IPS-18a (cell line): Measurements from ENCODE around the gene RAB30.

Experiments
- H3K27ac ChIP-seq: one replicate; pipeline ENCODE4 v1.5.1; 2013; ENCODE audit warnings: low read length
- H3K27me3 ChIP-seq: one replicate; pipeline ENCODE4 v1.6.1; 2013; ENCODE audit warnings: mild to moderate bottlenecking, low read length; ENCODE audit not compliant: control insufficient read depth, insufficient read depth
- H3K36me3 ChIP-seq: one replicate; pipeline ENCODE4 v1.6.1; 2013; ENCODE audit warnings: low read depth, low read length; ENCODE audit not compliant: control insufficient read depth
- H3K4me1 ChIP-seq: one replicate; pipeline ENCODE4 v1.6.1; 2013; ENCODE audit warnings: low read depth, low read length; ENCODE audit not compliant: control insufficient read depth
- H3K4me3 ChIP-seq: one replicate; pipeline ENCODE4 v1.5.1; 2013; ENCODE audit warnings: low read length
- H3K9ac ChIP-seq: one replicate; pipeline ENCODE4 v1.6.1; 2013; ENCODE audit warnings: mild to moderate bottlenecking, low read length, moderate library complexity
- H3K9me3 ChIP-seq: one replicate; pipeline ENCODE4 v1.6.1; 2013; ENCODE audit warnings: low read depth, low read length; ENCODE audit not compliant: control insufficient read depth

The RAB30 gene

DNA sequence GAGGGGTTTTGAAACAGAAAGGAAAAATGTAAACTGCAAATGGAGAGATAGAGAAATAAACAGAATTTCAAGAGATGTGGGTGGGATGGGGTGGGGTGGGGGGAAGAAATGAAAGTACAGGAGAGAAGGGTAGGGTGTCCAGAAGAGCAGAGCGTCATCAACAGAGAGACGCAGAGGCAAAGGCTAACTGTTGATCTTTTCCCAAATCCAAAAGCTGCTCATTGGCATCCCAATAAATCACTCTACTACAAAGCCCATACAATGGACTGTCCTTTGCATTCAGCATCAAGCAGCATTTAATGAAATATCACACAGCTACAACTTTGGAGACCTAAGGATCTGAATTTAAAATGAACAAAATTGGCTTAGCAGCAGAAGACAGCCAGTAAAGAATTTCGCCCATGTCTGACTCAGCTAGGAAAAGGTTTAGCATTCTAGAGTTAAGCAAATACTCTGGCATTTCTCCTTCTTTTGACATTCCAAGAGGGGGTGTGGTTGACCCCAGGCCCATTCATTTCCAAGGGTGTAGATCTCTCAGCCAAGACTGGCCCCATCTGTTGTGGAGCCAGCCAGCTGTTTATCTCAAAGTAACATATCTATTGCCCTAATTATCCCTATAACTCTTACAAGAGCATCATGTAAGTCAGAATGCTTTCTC lies 1.5 kb downstream of the RAB30 start:
- Histone ChIP-seq H3K36me3 (peaks cover 11% of the 10 kb centered on the region), H3K4me1 (peaks cover 22% of the 10 kb centered on the region), H3K27ac (no peak overlapping the region), H3K27me3 (peaks cover 9% of the 10 kb centered on the region), H3K9ac (no peak overlapping the region), H3K4me3 (peak overlapping the region; percentile 98), H3K9me3 (no peaks in the 10 kb centered on the region)

DNA sequence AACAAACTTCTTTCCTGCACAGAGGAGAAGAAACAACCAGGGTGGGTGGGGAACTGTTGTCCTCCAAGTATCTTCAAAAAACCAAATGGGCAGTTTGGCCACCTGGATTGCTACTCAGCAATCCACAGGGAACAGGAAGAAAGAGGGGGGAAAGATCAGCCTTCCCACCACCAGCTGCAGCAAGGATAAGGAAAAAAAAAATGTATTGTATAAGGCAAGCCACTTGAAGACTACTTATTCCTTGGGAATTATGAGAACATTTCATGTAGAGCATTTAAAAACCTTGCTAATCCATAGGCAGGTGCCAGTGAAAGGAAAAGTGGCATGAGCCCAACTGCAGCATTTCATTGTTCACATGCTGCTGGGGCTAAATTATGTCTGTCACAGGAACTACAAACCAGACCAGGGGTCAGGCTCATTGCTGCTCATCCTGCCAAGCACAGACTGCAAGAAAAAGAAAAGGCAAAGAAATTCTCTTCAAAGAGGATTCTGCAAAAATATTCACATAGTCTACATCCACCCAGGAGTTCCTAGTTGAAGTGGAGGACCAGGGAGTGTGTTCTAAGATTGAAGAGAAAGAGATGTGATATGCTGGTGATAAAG lies 2.2 kb downstream of the RAB30 start:
- H3K27ac ChIP-seq: no peak overlapping the region

DNA sequence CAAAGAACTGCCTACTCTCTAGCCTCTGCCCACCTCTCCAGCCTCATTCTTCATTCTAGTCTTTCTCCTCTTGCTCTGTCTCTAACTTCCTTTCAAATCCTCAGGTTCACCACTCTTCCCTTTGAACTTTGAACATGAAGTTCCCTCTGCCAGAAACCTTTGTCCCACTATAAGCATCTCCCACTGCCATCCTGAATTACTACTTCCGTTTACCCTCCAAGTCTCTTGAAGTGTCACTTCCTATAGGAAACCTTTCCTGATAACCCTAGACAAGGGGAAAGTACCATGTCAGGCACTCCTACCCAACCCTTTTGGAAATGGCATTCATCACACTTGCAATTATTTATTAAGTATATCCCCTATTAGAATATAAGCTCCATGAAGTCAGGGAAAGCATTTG lies 3.1 kb downstream of the RAB30 start:
- Histone ChIP-seq H3K27me3 (peaks cover 9% of the 10 kb centered on the region), H3K9me3 (no peaks in the 10 kb centered on the region), H3K9ac (no peak overlapping the region), H3K4me3 (no peak overlapping the region), H3K4me1 (peaks cover 22% of the 10 kb centered on the region), H3K27ac (no peak overlapping the region), H3K36me3 (peaks cover 2% of the 10 kb centered on the region)

More for the DNA sequence above, 2.2 kb downstream of the RAB30 start:
- Histone ChIP-seq H3K9me3 (no peaks in the 10 kb centered on the region), H3K4me3 (no peak overlapping the region), H3K36me3 (peaks cover 6% of the 10 kb centered on the region), H3K9ac (no peak overlapping the region), H3K4me1 (peaks cover 22% of the 10 kb centered on the region), H3K27me3 (peaks cover 9% of the 10 kb centered on the region)

DNA sequence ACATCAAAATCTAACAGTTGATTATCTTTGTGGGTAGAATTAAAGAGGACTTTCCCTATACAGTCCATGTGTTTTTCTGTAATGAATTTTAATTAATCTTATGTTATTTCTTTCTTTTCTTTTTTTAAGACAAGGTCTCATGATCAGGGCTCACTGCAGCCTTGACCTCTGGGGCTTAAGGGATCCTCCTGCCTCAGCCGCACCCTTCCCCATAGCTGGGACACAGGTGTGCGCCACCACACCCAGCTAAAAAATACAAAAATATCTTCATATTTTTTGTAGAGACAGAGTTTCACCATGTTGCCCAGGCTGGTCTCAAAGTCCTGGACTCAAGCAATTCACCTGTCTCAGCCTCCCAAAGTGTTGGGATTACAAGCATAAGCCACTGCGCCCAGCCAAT lies 7.7 kb downstream of the RAB30 start:
- Histone ChIP-seq H3K4me1 (peaks cover 3% of the 10 kb centered on the region), H3K27ac (no peak overlapping the region), H3K4me3 (no peak overlapping the region)

DNA sequence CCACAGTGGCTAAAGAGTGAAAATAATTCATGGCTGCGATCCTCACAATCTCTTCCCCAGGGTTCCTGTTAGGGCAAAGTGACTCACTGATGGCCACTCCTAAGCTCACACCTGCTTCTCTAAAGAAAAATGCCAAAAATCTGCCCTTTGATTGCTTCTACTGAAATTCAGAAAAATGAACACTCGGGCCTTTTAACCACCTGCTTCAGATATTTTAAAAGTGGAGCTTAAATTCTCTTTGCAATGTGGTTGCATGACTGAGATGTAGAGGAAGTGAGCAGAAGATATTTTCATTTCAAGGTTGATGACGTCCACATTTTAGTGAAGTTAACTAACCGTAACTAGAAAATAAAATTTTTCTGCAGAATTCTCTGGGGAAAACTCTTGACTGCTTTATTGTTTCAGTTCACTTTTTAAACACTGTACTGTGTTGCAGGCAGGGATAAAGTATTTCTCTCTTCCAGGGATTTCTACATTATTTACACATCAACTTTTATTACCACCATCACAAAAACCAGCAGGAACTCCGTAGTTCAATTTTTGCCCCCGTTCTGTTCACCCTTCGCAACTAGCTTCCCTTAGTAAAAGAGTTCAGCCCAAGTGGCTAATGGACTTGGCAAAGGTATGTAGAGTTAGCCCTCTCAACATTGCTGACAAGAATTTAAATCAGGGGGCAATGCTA lies 8.5 kb downstream of the RAB30 start:
- Histone ChIP-seq H3K27ac (no peak overlapping the region), H3K4me3 (no peak overlapping the region), H3K9ac (no peak overlapping the region), H3K9me3 (no peaks in the 10 kb centered on the region), H3K4me1 (no peaks in the 10 kb centered on the region), H3K36me3 (no peaks in the 10 kb centered on the region), H3K27me3 (no peaks in the 10 kb centered on the region)

More for the DNA sequence above, 7.7 kb downstream of the RAB30 start:
- no peaks in the 10 kb centered on the region for H3K9me3 ChIP-seq
- H3K27me3 ChIP-seq: no peaks in the 10 kb centered on the region
- H3K36me3 ChIP-seq: no peaks in the 10 kb centered on the region
- no peak overlapping the region for H3K9ac ChIP-seq

DNA sequence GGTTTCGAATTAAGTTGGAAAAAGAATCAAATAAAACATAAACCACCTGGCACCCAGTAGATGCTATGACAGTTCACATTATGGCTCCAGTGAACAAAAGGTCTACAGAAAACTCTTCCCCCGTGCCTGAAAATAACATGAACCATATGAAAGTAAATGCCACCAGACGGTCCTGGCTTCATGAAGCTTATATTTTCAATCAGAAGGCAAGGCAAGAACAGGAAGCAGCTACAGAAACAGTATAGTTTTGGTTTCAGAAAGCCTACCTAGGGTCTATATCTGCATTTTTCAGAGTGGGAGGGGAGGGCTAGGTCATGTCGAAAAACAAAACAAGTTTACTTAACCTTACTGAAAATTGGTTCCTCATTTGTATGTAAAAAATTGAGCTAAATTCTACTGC lies 9.8 kb downstream of the RAB30 start:
- Histone ChIP-seq H3K9ac (no peak overlapping the region), H3K9me3 (no peaks in the 10 kb centered on the region), H3K36me3 (no peaks in the 10 kb centered on the region), H3K4me3 (no peak overlapping the region), H3K4me1 (no peaks in the 10 kb centered on the region), H3K27me3 (no peaks in the 10 kb centered on the region), H3K27ac (no peak overlapping the region)

DNA sequence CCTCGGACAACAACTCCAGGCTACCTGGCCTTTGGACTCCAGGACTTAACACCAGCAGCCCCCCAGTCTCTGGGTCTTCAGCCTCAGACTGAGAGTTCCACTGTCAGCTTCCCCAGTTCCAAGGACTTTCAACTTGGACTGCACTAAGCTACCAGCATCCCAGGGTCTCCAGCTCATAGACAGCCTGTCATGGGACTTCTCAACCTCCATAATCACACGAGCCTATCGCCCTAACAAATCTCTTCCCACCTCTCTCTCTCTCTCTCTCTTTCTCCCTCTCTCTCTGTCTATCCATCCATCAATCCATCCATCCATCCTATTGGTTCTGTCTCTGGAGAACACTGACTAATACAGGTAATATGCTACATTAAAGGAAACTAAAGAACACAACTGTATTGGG lies 10.7 kb downstream of the RAB30 start:
- Histone ChIP-seq H3K9me3 (no peaks in the 10 kb centered on the region), H3K36me3 (no peaks in the 10 kb centered on the region), H3K27me3 (no peaks in the 10 kb centered on the region), H3K27ac (no peak overlapping the region), H3K4me1 (no peaks in the 10 kb centered on the region), H3K9ac (no peak overlapping the region), H3K4me3 (no peak overlapping the region)

DNA sequence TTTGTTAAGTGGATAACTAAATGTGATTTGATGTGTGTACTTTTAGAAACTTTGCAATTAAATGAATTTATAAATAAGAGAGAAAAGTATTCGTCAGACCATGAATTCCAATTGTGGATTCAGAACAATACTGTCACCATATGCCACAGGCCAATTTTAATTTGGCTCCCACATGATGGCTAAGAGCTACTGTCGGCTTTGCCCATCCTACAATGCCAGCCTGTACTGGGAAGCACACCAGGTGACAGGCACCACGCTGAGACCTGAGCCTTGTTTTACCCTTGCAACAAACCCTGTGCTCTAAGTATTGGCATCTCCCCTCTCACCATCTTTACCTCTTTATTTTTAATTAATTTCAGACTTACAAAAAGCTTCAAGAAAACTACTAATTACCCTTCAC lies 14.0 kb downstream of the RAB30 start:
- Histone ChIP-seq H3K27ac (no peak overlapping the region), H3K4me1 (no peaks in the 10 kb centered on the region), H3K4me3 (no peak overlapping the region), H3K27me3 (no peaks in the 10 kb centered on the region), H3K9ac (no peak overlapping the region), H3K9me3 (no peaks in the 10 kb centered on the region), H3K36me3 (no peaks in the 10 kb centered on the region)

DNA sequence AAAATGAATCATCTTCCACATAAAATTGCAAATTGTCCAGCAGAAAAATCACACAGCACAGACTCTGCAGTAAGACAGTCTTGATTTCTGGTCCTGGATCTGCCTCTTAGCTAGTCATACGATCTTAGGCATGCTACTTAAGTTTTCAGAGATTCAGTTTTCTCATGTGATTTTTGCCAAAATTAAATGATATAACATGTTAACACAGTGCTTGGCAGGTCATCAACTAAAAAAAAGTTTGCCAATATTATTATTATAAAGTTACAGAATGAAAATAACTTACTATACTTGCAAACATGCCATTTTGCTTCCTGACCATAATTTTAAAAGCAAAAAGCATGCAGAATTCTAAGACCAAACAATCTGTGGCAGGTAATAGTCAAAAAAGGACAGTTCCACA lies 15.1 kb downstream of the RAB30 start:
- no peak overlapping the region for H3K4me3 ChIP-seq
- H3K9me3 ChIP-seq: no peaks in the 10 kb centered on the region
- no peaks in the 10 kb centered on the region for H3K4me1 ChIP-seq
- H3K27ac ChIP-seq: no peak overlapping the region
- no peaks in the 10 kb centered on the region for H3K36me3 ChIP-seq
- H3K27me3 ChIP-seq: no peaks in the 10 kb centered on the region
- no peak overlapping the region for H3K9ac ChIP-seq

DNA sequence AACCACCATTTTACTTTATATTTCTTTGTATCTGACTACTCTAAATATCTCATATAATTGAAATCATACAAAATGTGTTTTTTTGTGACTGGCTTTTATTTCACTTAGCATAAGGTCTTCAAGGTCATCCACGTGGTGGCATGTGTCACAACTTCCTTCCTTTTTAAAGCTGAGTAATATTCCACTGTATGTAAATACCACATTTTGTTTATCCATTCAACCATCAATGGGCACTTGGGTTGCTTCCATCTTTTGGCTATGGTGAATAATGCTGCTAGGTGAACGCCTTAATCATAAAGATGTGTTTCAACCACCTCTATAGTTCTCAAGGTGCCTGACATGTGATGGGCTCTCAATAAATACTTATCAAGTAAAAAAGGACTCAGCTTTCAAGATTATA lies 15.5 kb downstream of the RAB30 start:
- H3K36me3 ChIP-seq: no peaks in the 10 kb centered on the region
- no peaks in the 10 kb centered on the region for H3K9me3 ChIP-seq
- no peak overlapping the region for H3K27ac ChIP-seq
- H3K4me3 ChIP-seq: no peak overlapping the region
- no peak overlapping the region for H3K9ac ChIP-seq
- no peaks in the 10 kb centered on the region for H3K27me3 ChIP-seq
- H3K4me1 ChIP-seq: no peaks in the 10 kb centered on the region

DNA sequence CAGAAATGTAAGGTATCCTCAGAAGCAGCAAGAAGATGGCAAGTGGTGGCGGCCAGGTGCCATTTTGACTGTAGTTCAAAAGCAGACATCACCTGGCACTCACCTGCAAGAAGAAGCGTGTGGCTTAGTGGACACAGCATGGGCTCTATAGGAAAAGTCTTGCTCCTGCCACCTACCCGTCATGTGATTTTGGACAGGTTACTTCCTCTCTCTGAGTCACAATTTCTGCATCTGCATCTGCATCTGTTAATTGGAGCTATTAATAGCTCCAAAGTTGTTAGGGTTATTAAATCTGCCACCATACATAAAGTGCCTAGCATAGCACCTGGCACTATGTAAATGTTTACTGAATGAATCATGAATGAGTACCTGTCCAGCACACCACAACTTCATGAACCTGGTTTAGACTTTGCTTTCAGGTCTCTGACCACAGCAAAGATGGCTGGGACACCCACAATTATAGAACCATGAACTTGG lies 16.8 kb downstream of the RAB30 start:
- Histone ChIP-seq H3K9me3 (no peaks in the 10 kb centered on the region), H3K4me3 (no peak overlapping the region), H3K9ac (no peak overlapping the region), H3K36me3 (no peaks in the 10 kb centered on the region), H3K4me1 (no peaks in the 10 kb centered on the region), H3K27me3 (no peaks in the 10 kb centered on the region), H3K27ac (no peak overlapping the region)

DNA sequence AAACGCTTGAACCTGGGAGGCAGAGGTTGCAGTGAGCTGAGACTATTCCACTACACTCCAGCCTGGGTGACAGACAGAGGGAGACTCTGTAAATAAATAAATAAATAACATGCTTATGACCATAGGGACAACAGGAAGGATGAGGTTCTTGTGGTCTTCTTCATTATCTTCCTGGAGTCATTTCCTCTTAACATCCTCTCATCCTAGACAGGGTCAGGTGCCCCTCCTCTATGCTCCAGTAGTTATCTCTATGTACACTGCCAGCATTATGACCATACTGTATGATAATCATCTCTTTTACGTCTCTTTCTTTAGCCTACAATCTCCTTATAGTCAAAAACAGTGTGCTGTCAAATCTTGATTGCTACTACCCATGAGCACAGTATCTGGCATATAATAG lies 17.7 kb downstream of the RAB30 start:
- H3K27me3 ChIP-seq: no peaks in the 10 kb centered on the region
- H3K9me3 ChIP-seq: no peaks in the 10 kb centered on the region
- no peak overlapping the region for H3K27ac ChIP-seq
- no peaks in the 10 kb centered on the region for H3K4me1 ChIP-seq
- no peak overlapping the region for H3K4me3 ChIP-seq
- no peaks in the 10 kb centered on the region for H3K36me3 ChIP-seq
- no peak overlapping the region for H3K9ac ChIP-seq
